Measurements from ENCODE around the gene LY9.

DNA sequence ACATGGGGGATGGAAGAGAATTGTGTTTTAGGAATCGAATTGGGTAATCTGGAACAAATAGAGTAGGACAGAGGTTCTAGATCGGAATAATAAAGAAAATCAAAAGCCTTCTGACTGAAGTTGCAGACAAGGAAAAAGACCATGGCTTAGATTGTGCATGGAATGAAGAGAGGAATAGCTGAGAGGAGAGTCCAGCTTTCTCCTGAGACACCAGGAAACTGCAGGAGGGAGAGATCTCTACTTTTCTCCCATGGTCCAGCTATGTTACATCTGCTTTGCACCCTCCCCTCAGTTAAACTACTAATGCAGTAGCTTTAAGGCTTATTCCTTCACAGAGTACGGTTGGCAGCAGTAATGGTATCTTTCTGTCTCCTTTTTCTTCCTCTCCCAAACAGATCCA is 43.6 kb upstream of the LY9 start:
- TF ChIP-seq POLR2A (IDR thresholded peaks at IDR 0.05), result no peak
- TF ChIP-seq, protein P1, sequence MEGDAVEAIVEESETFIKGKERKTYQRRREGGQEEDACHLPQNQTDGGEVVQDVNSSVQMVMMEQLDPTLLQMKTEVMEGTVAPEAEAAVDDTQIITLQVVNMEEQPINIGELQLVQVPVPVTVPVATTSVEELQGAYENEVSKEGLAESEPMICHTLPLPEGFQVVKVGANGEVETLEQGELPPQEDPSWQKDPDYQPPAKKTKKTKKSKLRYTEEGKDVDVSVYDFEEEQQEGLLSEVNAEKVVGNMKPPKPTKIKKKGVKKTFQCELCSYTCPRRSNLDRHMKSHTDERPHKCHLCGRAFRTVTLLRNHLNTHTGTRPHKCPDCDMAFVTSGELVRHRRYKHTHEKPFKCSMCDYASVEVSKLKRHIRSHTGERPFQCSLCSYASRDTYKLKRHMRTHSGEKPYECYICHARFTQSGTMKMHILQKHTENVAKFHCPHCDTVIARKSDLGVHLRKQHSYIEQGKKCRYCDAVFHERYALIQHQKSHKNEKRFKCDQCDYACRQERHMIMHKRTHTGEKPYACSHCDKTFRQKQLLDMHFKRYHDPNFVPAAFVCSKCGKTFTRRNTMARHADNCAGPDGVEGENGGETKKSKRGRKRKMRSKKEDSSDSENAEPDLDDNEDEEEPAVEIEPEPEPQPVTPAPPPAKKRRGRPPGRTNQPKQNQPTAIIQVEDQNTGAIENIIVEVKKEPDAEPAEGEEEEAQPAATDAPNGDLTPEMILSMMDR (IDR thresholded peaks at IDR 0.05), result no peak

Data from right lobe of liver (tissue), 4 donors.